PFSK-1 (cell line): Measurements from ENCODE around the gene ZNF346.

ENCODE experiments used
- POLR2AphosphoS5 ChIP-seq: IDR thresholded peaks from 2 replicates; pipeline ENCODE4 v1.6.1; 2012; ENCODE audit warnings: low read depth, mild to moderate bottlenecking, control low read depth, low read length, moderate library complexity
- SIN3A ChIP-seq: IDR thresholded peaks from 2 replicates; pipeline ENCODE4 v1.6.1; 2012; ENCODE audit warnings: mild to moderate bottlenecking, low read length, moderate library complexity, borderline replicate concordance; ENCODE audit not compliant: insufficient read depth
- TAF1 ChIP-seq: IDR thresholded peaks from 2 replicates; pipeline ENCODE4 v1.6.1; 2012; ENCODE audit warnings: low read length, control low read depth, borderline replicate concordance; ENCODE audit not compliant: insufficient read depth
- TF ChIP-seq, protein P1 (sequence below), 2 experiments: IDR thresholded peaks; 2 replicates each; pipeline versions ENCODE4 v1.6.1 to v1.8.0; 2011 to 2012; ENCODE audit warnings: low read depth in 2 of 2, low read length in 2 of 2, control low read depth in 1 of 2, inconsistent platforms in 1 of 2, mild to moderate bottlenecking in 1 of 2, moderate library complexity in 1 of 2; ENCODE audit not compliant: insufficient read depth in 1 of 2

DNA sequence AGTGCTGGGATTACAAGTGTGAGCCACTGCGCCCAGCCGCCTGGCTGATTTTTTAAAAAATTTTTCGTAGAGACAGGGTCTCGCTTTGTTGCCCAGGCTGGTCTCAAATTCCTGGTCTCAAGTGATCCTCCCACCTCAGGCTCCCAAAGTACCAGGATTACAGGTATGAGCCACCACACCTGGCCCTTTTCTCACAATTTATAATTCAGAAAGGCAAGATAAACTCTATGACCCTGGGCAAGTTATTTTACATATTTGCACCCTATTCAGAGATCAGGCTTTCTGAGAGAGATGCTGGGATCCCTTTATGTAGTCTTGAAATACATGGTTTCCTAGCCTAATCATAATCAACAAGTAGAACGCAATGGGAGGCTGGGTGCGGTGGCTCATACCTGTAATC lies 20.6 kb downstream of the ZNF346 start:
- no peak for TF ChIP-seq POLR2AphosphoS5
- TF ChIP-seq, protein P1, sequence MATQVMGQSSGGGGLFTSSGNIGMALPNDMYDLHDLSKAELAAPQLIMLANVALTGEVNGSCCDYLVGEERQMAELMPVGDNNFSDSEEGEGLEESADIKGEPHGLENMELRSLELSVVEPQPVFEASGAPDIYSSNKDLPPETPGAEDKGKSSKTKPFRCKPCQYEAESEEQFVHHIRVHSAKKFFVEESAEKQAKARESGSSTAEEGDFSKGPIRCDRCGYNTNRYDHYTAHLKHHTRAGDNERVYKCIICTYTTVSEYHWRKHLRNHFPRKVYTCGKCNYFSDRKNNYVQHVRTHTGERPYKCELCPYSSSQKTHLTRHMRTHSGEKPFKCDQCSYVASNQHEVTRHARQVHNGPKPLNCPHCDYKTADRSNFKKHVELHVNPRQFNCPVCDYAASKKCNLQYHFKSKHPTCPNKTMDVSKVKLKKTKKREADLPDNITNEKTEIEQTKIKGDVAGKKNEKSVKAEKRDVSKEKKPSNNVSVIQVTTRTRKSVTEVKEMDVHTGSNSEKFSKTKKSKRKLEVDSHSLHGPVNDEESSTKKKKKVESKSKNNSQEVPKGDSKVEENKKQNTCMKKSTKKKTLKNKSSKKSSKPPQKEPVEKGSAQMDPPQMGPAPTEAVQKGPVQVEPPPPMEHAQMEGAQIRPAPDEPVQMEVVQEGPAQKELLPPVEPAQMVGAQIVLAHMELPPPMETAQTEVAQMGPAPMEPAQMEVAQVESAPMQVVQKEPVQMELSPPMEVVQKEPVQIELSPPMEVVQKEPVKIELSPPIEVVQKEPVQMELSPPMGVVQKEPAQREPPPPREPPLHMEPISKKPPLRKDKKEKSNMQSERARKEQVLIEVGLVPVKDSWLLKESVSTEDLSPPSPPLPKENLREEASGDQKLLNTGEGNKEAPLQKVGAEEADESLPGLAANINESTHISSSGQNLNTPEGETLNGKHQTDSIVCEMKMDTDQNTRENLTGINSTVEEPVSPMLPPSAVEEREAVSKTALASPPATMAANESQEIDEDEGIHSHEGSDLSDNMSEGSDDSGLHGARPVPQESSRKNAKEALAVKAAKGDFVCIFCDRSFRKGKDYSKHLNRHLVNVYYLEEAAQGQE (IDR thresholded peaks at IDR 0.05; ENCODE audit: insufficient read depth in 1 of 2, low read depth in 2 of 2, low read length in 2 of 2) = no peak
- TF ChIP-seq TAF1 = no peak
- TF ChIP-seq SIN3A = no peak
